OCI-LY3 (cell line): Measurements from ENCODE around the gene TMEM14C.
"Not testable (repeated sequence)": the region's sequence is repeated elsewhere in the genome, so short reads cannot be mapped to it uniquely, and the experiment has no call there.

ENCODE experiments used
- CTCF ChIP-seq: fragments of 200-600, 300-600 bp; sonication (generic); IDR thresholded peaks from 2 replicates; pipeline ENCODE4 v1.5.1; 2014; ENCODE audit warnings: antibody characterized with exemption, low read length, low read depth
- EZH2phosphoT487 ChIP-seq: fragments of 200-600 bp; shearing (Covaris generic); IDR thresholded peaks from 2 replicates; pipeline ENCODE4 v1.6.1; 2018; ENCODE audit warnings: antibody characterized with exemption, mixed run types, low read depth

GRCh38 chr6:10750568-10750967 is 27.7 kb downstream of the TMEM14C start:
- not testable (repeated sequence) for TF ChIP-seq CTCF, EZH2phosphoT487
